K562 (cell line): ENCODE results near the gene EFHC1. TPM values are rescaled to one million over a fixed set of nuclear protein-coding genes. Genes with fewer than 3 reads are reported as not detected.

Source experiments
- ATAC-seq: fragments of 200-7000 bp; cut with Tn5 transposase; 3 replicates; pipeline ENCODE4 v1.9.1; 2020; ENCODE audit warnings: moderate library complexity
- BruUV-seq: library from RNA; stranded (reverse); fragments of 400-500 nt; replicated peaks from 2 replicates; lab custom pipeline; 2021; lab: Mats Ljungman, UMichigan
- CTCF ChIA-PET: fragments of 300-600 bp; formaldehyde crosslinking; extraction: SDS; loops from one replicate; lab custom pipeline; 2021; ENCODE audit warnings: low intra/inter-chr PET ratio; lab: Yijun Ruan, JAX
- POLR2A ChIA-PET: fragments of 300-600, 350-650 bp; sonication (Branson Sonifier 250); formaldehyde crosslinking; extraction: SDS; loops from one replicate; lab custom pipeline; 2021; ENCODE audit warnings: antibody characterized with exemption, inconsistent platforms; lab: Yijun Ruan, JAX
- DNase-seq, 4 experiments: peaks; one replicate each; pipeline versions ENCODE4 v3.0.0 to v3.0.0-alpha.2; 2011 to 2018; ENCODE audit warnings: low spot score in 3 of 4, mixed read lengths in 3 of 4; ENCODE audit errors: extremely low read depth in 1 of 4
- FAIRE-seq: peaks from 2 replicates; lab custom pipeline; 2011; peaks lifted over from hg19 to GRCh38; lab: Jason Lieb, UNC
- H2AFZ ChIP-seq: 2 replicates; pipeline ENCODE4 v1.6.0; 2011; ENCODE audit warnings: low read depth, low read length, control low read depth, inconsistent platforms
- H3K27ac ChIP-seq: fragments of 200-600 bp; 3 replicates; pipeline ENCODE4 v1.8.0; 2011; ENCODE audit warnings: low read depth, mild to moderate bottlenecking, control low read depth, inconsistent platforms, low read length, moderate library complexity, mixed read lengths; ENCODE audit errors: extremely low read depth
- H3K27me3 ChIP-seq, 2 experiments: fragments of 300-600 bp in 1 of 2; 2 replicates in 1 of 2; 3 replicates in 1 of 2; pipeline versions ENCODE4 v1.6.0 to v1.8.0; 2011; ENCODE audit warnings: inconsistent platforms in 2 of 2, low read length in 2 of 2, mild to moderate bottlenecking in 1 of 2, mixed read lengths in 1 of 2, moderate library complexity in 1 of 2; ENCODE audit not compliant: control insufficient read depth in 2 of 2, insufficient read depth in 2 of 2
- H3K36me3 ChIP-seq: fragments of 300-600 bp; 3 replicates; pipeline ENCODE4 v1.8.0; 2011; ENCODE audit warnings: mild to moderate bottlenecking, low read length, inconsistent platforms; ENCODE audit not compliant: control insufficient read depth, insufficient read depth
- H3K4me1 ChIP-seq, 2 experiments: fragments of 200-600 bp in 1 of 2; replicated peaks in 1 of 2; 2 replicates in 1 of 2; 3 replicates in 1 of 2; pipeline versions ENCODE4 v1.5.1 to v1.8.0; 2011; ENCODE audit warnings: inconsistent platforms in 2 of 2, low read length in 2 of 2, mild to moderate bottlenecking in 1 of 2, mixed read lengths in 1 of 2, moderate library complexity in 1 of 2; ENCODE audit not compliant: control insufficient read depth in 2 of 2, insufficient read depth in 2 of 2
- H3K4me2 ChIP-seq: 2 replicates; pipeline ENCODE4 v1.6.1; 2011; ENCODE audit warnings: low read length, control low read depth, inconsistent platforms, mixed read lengths; ENCODE audit not compliant: insufficient read depth
- H3K4me3 ChIP-seq: fragments of 200-600 bp; sonication (generic), shearing (Covaris generic); 2 replicates; pipeline ENCODE4 v1.5.1; 2016; ENCODE audit warnings: control low read depth, inconsistent platforms
- H3K79me2 ChIP-seq: fragments of 200-600 bp; 3 replicates; pipeline ENCODE4 v1.8.0; 2011; ENCODE audit warnings: low read length, inconsistent platforms; ENCODE audit not compliant: control insufficient read depth, insufficient read depth
- H3K9ac ChIP-seq, 2 experiments: 2 replicates each; pipeline versions ENCODE4 v1.6.0 to v1.6.1; 2011; ENCODE audit warnings: low read depth in 2 of 2, low read length in 2 of 2, control low read depth in 1 of 2, inconsistent platforms in 1 of 2, mild to moderate bottlenecking in 1 of 2, mixed read lengths in 1 of 2; ENCODE audit not compliant: insufficient read depth in 1 of 2
- H3K9me1 ChIP-seq: one replicate; pipeline ENCODE4 v1.6.0; 2011; ENCODE audit warnings: inconsistent platforms, mild to moderate bottlenecking, low read length, moderate library complexity; ENCODE audit not compliant: control insufficient read depth, insufficient read depth
- H3K9me3 ChIP-seq: replicated peaks from 2 replicates; pipeline ENCODE4 v1.5.1; 2011; ENCODE audit warnings: low read depth, low read length, inconsistent platforms; ENCODE audit not compliant: control insufficient read depth, insufficient read depth
- H4K20me1 ChIP-seq: replicated peaks from 2 replicates; pipeline ENCODE4 v1.6.1; 2011; ENCODE audit warnings: low read length, inconsistent platforms, mixed read lengths; ENCODE audit not compliant: control insufficient read depth, insufficient read depth
- GTF2F1 ChIP-seq: IDR thresholded peaks from 2 replicates; pipeline ENCODE4 v1.6.1; 2011; ENCODE audit warnings: low read depth, low read length, improper control_type of control experiment
- HCFC1 ChIP-seq: IDR thresholded peaks from 2 replicates; pipeline ENCODE4 v1.6.1; 2012; ENCODE audit warnings: low read depth, low read length, improper control_type of control experiment
- HDAC1 ChIP-seq, 2 experiments: fragments of 450-650 bp; IDR thresholded peaks; 2 replicates each; pipeline ENCODE4 v1.6.1; 2016 to 2017; ENCODE audit warnings: inconsistent platforms in 1 of 2, mild to moderate bottlenecking in 1 of 2, moderate library complexity in 1 of 2
- KHSRP ChIP-seq: fragments of 450-650 bp; IDR thresholded peaks from 2 replicates; pipeline ENCODE4 v1.6.1; 2017
- L3MBTL2 ChIP-seq: fragments of 450-650 bp; IDR thresholded peaks from 2 replicates; pipeline ENCODE4 v1.6.1; 2016; ENCODE audit warnings: mild to moderate bottlenecking, moderate library complexity
- LCOR ChIP-seq: sonication (generic); formaldehyde crosslinking; IDR thresholded peaks from 2 replicates; pipeline ENCODE4 v1.8.0; 2022; ENCODE audit warnings: mild to moderate bottlenecking, missing genetic modification reagents
- MBD2 ChIP-seq: sonication (generic); IDR thresholded peaks from 2 replicates; pipeline ENCODE4 v1.6.1; 2016; ENCODE audit warnings: low read depth, borderline replicate concordance
- MEIS2 ChIP-seq: fragments of 450-650 bp; IDR thresholded peaks from 2 replicates; pipeline ENCODE4 v1.6.1; 2014; ENCODE audit warnings: mild to moderate bottlenecking; ENCODE audit not compliant: partially characterized antibody
- NCOA4 ChIP-seq: fragments of 450-650 bp; IDR thresholded peaks from 2 replicates; pipeline ENCODE4 v1.6.1; 2018; ENCODE audit warnings: mild to moderate bottlenecking; ENCODE audit not compliant: partially characterized antibody
- NFRKB ChIP-seq: fragments of 450-650 bp; IDR thresholded peaks from 2 replicates; pipeline ENCODE4 v1.6.1; 2016; ENCODE audit warnings: low read depth
- ZC3H8 ChIP-seq: fragments of 450-650 bp; IDR thresholded peaks from 2 replicates; pipeline ENCODE4 v1.6.1; 2017
- ZNF766 ChIP-seq: fragments of 200-800 bp; sonication (Bioruptor generic); conservative IDR thresholded peaks from 2 replicates; pipeline ENCODE4 v1.6.1; 2016; ENCODE audit warnings: missing genetic modification characterization, missing compliant biosample characterization
- ZNF785 ChIP-seq: fragments of 250-450 bp; sonication (Bioruptor Pico); IDR thresholded peaks from 2 replicates; pipeline ENCODE4 v1.4.0; 2020; ENCODE audit warnings: mild to moderate bottlenecking
- WGBS: fragments of 100-300 bp; shearing (Covaris generic); methylation state at CpG from one replicate; pipeline ENCODE4 v1.1.6; 2016; ENCODE audit warnings: low coverage, mixed read lengths; ENCODE audit not compliant: insufficient coverage; ENCODE audit errors: missing lambda C conversion rate; 5-methylcytosine and 5-hydroxymethylcytosine counted together
- in situ Hi-C: fragments of 300-500 bp; cut with MboI; formaldehyde crosslinking; loops from 4 replicates; pipeline ENCODE4 v1.15.0; 2018; ENCODE audit warnings: inconsistent platforms, mixed read lengths
- intact Hi-C: fragments of 100-400 bp; cut with micrococcal nuclease; formaldehyde crosslinking; loops from 2 replicates; pipeline ENCODE4 v1.14.2; 2022
- polyA plus RNA-seq, 8 experiments: library from polyadenylated mRNA; depleted of rRNA in 4 of 8; stranded (reverse) in 5 of 8; unstranded in 3 of 8; fragments of >200 nt; fragmentation: Nextera tagmentation in 2 of 8; fragmentation: Illumina TruSeq in 1 of 8; extraction: Ambion mirVana in 2 of 8; extraction: Trizol in 1 of 8; gene quantifications; 2 replicates each; pipeline versions ENCODE4 v1.2.1 to v1.2.3, GENCODE V29; 2011 to 2014; ENCODE audit warnings: inconsistent platforms in 1 of 8, missing spikeins in 1 of 8
- total RNA-seq, 7 experiments: library from RNA; depleted of rRNA in 6 of 7; stranded (reverse); fragments of >200 nt in 6 of 7; fragmentation: Illumina TruSeq in 2 of 7; extraction: Trizol in 2 of 7; gene quantifications; 2 replicates each; pipeline versions ENCODE4 v1.2.1 to v1.2.3, GENCODE V29; 2011 to 2021; ENCODE audit warnings: low replicate concordance in 1 of 7
- TF ChIP-seq, protein P1 (sequence below), 2 experiments: fragments of 450-650 bp; IDR thresholded peaks; 2 replicates each; pipeline ENCODE4 v1.6.1; 2016
- TF ChIP-seq, protein P2 (sequence below): sonication (generic); formaldehyde crosslinking; IDR thresholded peaks from 2 replicates; pipeline ENCODE4 v1.8.0; 2022; ENCODE audit warnings: mild to moderate bottlenecking, low read depth, missing genetic modification reagents

Gene EFHC1
- total and polyA plus RNA-seq, 9 of the 15 experiments (the other 6 are each of a cell fraction or from before 2014, with no cell fraction given) = 9.5 to 31.0 (median 14.9) TPM

DNA sequence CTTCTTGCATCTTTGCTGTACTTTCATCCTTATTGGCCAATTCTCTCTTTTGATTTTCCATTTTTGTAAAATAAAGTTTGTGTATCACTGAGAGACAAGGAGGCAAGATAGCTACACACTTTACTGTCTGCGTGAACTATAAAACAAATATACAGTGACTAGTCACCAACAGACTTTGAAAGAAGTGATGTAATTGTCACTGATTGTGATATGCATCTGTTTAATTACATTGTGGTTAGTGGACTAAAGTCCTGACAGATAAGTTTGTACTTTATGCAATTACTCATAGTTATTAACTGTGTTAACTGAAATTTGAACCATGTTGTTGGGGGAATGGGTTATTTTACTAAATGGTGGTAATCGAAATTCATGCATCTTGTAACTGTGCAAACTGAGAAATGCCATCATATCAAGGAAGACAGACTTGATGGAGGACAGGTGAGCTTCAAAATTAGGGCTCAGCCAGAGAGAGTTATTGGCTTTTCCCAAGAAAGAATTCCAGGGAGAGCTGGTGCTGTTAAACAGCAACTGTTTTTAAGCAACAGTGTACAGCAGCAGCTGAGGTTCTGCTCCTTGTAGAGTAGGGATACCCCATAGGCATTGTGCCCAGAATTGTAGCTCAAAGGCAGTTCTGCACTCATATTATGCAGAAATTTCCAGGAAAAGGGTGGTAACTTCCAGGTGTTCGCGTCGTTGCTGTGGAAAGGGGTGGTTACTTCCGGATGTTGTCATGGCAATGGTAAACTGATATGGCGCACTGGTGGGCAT lies 62.9 kb downstream of the EFHC1 start (continued):
- no peak; the same call in 1 of the 2 replicates for TF ChIP-seq KHSRP
- TF ChIP-seq, protein P1, sequence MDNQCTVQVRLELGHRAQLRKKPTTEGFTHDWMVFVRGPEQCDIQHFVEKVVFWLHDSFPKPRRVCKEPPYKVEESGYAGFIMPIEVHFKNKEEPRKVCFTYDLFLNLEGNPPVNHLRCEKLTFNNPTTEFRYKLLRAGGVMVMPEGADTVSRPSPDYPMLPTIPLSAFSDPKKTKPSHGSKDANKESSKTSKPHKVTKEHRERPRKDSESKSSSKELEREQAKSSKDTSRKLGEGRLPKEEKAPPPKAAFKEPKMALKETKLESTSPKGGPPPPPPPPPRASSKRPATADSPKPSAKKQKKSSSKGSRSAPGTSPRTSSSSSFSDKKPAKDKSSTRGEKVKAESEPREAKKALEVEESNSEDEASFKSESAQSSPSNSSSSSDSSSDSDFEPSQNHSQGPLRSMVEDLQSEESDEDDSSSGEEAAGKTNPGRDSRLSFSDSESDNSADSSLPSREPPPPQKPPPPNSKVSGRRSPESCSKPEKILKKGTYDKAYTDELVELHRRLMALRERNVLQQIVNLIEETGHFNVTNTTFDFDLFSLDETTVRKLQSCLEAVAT (IDR thresholded peaks at IDR 0.05) = peak in 1 of 2 experiments; percentile 67; a peak in 1 of 4 replicates
- TF ChIP-seq, all 486 proteins: peak for 81

DNA sequence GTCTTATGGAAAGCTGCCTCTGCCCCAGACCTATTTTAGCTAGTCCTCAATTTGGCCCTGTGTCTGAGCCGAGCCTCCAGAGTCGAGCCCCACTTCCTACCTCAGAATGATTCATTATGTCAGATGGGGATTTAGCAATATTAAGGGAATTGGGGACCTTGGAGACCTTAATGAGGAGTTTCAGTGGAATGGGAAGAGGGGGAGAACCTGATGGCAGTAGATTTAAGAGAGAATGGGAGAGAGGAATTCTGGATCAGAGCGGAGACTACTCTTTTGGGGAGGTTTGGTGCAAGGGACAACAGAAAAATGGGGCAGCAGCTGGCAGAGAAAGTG lies 63.5 kb downstream of the EFHC1 start:
- H3K9me3 ChIP-seq = no peaks in the 10 kb centered on the region
- H3K9me1 ChIP-seq = no peaks in the 10 kb centered on the region
- H3K4me1 ChIP-seq = peaks cover 0 to 30% of the 10 kb centered on the region in 2 experiments
- POLR2A ChIA-PET = interaction anchor here (0.6 to 1.3 kb wide), 6 partner anchors 10 to 549 kb away, joined by 3 to 6 read pairs (median 3); no protein-coding TSS in a partner anchor
- no peaks in the 10 kb centered on the region for H3K27me3 ChIP-seq
- no peak; the same call in 2 of the 3 replicates for ATAC-seq
- intact Hi-C loops (loop anchor here (5.0 kb wide), 1 partner anchor 61 kb away; the partner anchor contains the start of gene EFHC1), in situ Hi-C loops (no loop called here)
- H3K9ac ChIP-seq = peak overlapping the region; percentile 56 to 61; a peak in 3 of 4 replicates
- no peaks in the 10 kb centered on the region for H4K20me1 ChIP-seq
- WGBS = 13% methylated on average over 3 of the region's 3 CpGs
- CTCF ChIA-PET = no interaction called here
- no peak overlapping the region for H3K4me3 ChIP-seq
- no peaks in the 10 kb centered on the region for H3K36me3 ChIP-seq
- DNase-seq = no peak
- FAIRE-seq = no peak
- H3K27ac ChIP-seq = peak overlapping the region; percentile 76
- peak overlapping the region; percentile 84 for H2AFZ ChIP-seq
- H3K79me2 ChIP-seq = no peaks in the 10 kb centered on the region
- peak overlapping the region; percentile 82 for H3K4me2 ChIP-seq
- BruUV-seq = no TSS peak
- TF ChIP-seq NFRKB = 0 out of 2 replicates have a peak, but pooled peaks have one; percentile 53
- TF ChIP-seq GTF2F1 = 0 out of 2 replicates have a peak, but pooled peaks have one; percentile 4
- peak in 1 of 2 experiments; percentile 63; a peak in 1 of 4 replicates for TF ChIP-seq HDAC1 (IDR thresholded peaks at IDR 0.05)
- no peak for TF ChIP-seq KHSRP
- TF ChIP-seq HCFC1 = 0 out of 2 replicates have a peak, but pooled peaks have one; percentile 21
- 0 out of 2 replicates have a peak, but pooled peaks have one; percentile 3 for TF ChIP-seq LCOR (CRISPR knock-in tag)
- TF ChIP-seq ZNF766 (CRISPR knock-in tag) = 0 out of 2 replicates have a peak, but pooled peaks have one; percentile 10
- 0 out of 2 replicates have a peak, but pooled peaks have one; percentile 10 for TF ChIP-seq L3MBTL2
- TF ChIP-seq NCOA4 = peak; percentile 12
- 0 out of 2 replicates have a peak, but pooled peaks have one; percentile 22 for TF ChIP-seq MBD2
- 0 out of 2 replicates have a peak, but pooled peaks have one; percentile 62 for TF ChIP-seq ZC3H8
- peak; percentile 18 for TF ChIP-seq MEIS2
- TF ChIP-seq, protein P2, sequence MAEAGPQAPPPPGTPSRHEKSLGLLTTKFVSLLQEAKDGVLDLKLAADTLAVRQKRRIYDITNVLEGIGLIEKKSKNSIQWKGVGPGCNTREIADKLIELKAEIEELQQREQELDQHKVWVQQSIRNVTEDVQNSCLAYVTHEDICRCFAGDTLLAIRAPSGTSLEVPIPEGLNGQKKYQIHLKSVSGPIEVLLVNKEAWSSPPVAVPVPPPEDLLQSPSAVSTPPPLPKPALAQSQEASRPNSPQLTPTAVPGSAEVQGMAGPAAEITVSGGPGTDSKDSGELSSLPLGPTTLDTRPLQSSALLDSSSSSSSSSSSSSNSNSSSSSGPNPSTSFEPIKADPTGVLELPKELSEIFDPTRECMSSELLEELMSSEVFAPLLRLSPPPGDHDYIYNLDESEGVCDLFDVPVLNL (CRISPR knock-in tag) = no peak
- TF ChIP-seq ZNF785 = no peak
